WTC11 (cell line): Measurements from ENCODE around the gene NHSL2.

Experiments used
- ATF6 ChIP-seq: sonication (generic); formaldehyde crosslinking; IDR thresholded peaks from 2 replicates; pipeline ENCODE4 v1.8.1; 2023; ENCODE audit warnings: mild to moderate bottlenecking, missing genetic modification reagents
- CREB1 ChIP-seq: sonication (generic); formaldehyde crosslinking; IDR thresholded peaks from 2 replicates; pipeline ENCODE4 v1.8.0; 2023; ENCODE audit warnings: mild to moderate bottlenecking, missing genetic modification reagents
- CREM ChIP-seq: sonication (generic); formaldehyde crosslinking; IDR thresholded peaks from 2 replicates; pipeline ENCODE4 v1.8.1; 2022; ENCODE audit warnings: mild to moderate bottlenecking, missing genetic modification reagents, moderate library complexity
- CTCF ChIP-seq: fragments of 200-600 bp; IDR thresholded peaks from 2 replicates; pipeline ENCODE4 v1.8.0; 2022; ENCODE audit warnings: antibody characterized with exemption
- ESRRA ChIP-seq: sonication (generic); formaldehyde crosslinking; IDR thresholded peaks from 2 replicates; pipeline ENCODE4 v1.8.1; 2022; ENCODE audit warnings: mild to moderate bottlenecking, missing genetic modification reagents, borderline replicate concordance
- NFYB ChIP-seq: sonication (generic); formaldehyde crosslinking; conservative IDR thresholded peaks from 2 replicates; pipeline ENCODE4 v1.8.0; 2022; ENCODE audit warnings: low read depth, missing genetic modification reagents
- RORB ChIP-seq: fragments of 250-450 bp; sonication (Bioruptor Pico); IDR thresholded peaks from 2 replicates; pipeline ENCODE4 v1.9.0; 2021; ENCODE audit warnings: mild to moderate bottlenecking
- TEAD4 ChIP-seq: sonication (generic); formaldehyde crosslinking; IDR thresholded peaks from 2 replicates; pipeline ENCODE4 v1.8.0; 2022; ENCODE audit warnings: mild to moderate bottlenecking, missing genetic modification reagents
- ZBTB21 ChIP-seq: sonication (generic); formaldehyde crosslinking; IDR thresholded peaks from 2 replicates; pipeline ENCODE4 v1.8.1; 2023; ENCODE audit warnings: mild to moderate bottlenecking, missing genetic modification reagents, borderline replicate concordance
- ZMAT4 ChIP-seq: fragments of 250-450 bp; sonication (Bioruptor Pico); IDR thresholded peaks from 2 replicates; pipeline ENCODE4 v1.9.0; 2021; ENCODE audit warnings: mild to moderate bottlenecking
- ZNF512 ChIP-seq: sonication (generic); formaldehyde crosslinking; IDR thresholded peaks from 2 replicates; pipeline ENCODE4 v1.8.1; 2022; ENCODE audit warnings: missing genetic modification reagents, borderline replicate concordance
- ZSCAN18 ChIP-seq: fragments of 250-450 bp; sonication (Bioruptor Pico); IDR thresholded peaks from 2 replicates; pipeline ENCODE4 v2.1.2; 2022; ENCODE audit warnings: mild to moderate bottlenecking, moderate library complexity
- TF ChIP-seq, protein P1 (sequence below): sonication (generic); formaldehyde crosslinking; IDR thresholded peaks from 2 replicates; pipeline ENCODE4 v1.8.0; 2022; ENCODE audit warnings: mild to moderate bottlenecking, missing genetic modification reagents
- TF ChIP-seq, protein P2 (sequence below): sonication (generic); formaldehyde crosslinking; IDR thresholded peaks from 2 replicates; pipeline ENCODE4 v1.8.1; 2022; ENCODE audit warnings: low read depth, mild to moderate bottlenecking, moderate library complexity, missing genetic modification reagents, borderline replicate concordance

DNA sequence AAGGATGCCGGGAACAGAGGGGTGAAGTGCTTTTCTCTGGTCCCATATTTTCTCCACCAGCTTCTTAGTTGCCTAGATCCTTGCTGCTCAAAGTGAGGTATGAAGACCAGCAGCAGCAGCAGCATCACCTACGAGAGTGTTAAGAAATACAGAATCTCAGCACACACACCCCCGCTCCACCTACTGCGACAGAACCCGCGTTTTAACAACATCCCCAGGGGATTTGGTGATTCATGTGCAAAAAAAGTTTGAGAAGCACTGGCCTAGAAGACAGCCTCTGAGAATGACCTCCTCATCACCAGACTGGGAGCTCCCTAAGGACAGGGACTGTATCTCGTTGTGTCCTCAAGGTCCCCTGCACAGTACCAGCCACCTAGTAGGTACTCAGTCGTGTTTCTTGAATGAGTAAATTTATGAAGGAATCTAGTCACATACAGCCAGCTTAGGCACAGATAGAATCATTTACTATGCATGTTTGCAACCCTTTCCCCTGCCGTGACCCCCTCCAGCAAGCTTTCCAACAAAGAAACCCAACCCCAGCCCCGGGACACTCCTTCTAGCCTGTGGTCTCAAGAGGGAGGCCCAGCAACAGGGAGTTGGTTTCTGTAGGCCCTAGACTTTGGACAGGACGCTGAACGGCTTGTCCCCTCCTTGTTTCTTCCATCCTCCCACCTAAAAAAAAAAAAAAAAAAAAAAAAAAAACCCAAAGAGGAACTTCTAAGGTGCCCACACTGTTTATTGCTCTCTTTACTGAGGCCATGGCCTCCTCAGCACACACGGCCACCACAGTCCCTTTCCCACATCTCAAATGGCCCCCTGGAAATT lies 199.6 kb downstream of the NHSL2 start:
- TF ChIP-seq ESRRA (no peak), CTCF (no peak), ATF6 (CRISPR knock-in tag) (no peak), NFYB (CRISPR knock-in tag) (no peak), ZNF512 (no peak), CREB1 (CRISPR knock-in tag) (no peak), ZBTB21 (CRISPR knock-in tag) (no peak), ZSCAN18 (CRISPR knock-in tag) (no peak), CREM (CRISPR knock-in tag) (no peak), ZMAT4 (CRISPR knock-in tag) (no peak), RORB (CRISPR knock-in tag) (no peak), TEAD4 (CRISPR knock-in tag) (no peak)
- TF ChIP-seq, protein P1, sequence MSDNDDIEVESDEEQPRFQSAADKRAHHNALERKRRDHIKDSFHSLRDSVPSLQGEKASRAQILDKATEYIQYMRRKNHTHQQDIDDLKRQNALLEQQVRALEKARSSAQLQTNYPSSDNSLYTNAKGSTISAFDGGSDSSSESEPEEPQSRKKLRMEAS, result no peak
- TF ChIP-seq, protein P2, sequence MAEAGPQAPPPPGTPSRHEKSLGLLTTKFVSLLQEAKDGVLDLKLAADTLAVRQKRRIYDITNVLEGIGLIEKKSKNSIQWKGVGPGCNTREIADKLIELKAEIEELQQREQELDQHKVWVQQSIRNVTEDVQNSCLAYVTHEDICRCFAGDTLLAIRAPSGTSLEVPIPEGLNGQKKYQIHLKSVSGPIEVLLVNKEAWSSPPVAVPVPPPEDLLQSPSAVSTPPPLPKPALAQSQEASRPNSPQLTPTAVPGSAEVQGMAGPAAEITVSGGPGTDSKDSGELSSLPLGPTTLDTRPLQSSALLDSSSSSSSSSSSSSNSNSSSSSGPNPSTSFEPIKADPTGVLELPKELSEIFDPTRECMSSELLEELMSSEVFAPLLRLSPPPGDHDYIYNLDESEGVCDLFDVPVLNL (CRISPR knock-in tag), result no peak
